ENCODE data around the gene FSTL5.

Gene FSTL5

GRCh38 chr4:161892951-161893350 is 270.8 kb downstream of the FSTL5 start:
- H3K36me3 ChIP-seq, result no peaks in the 10 kb centered on the region
- TF ChIP-seq CTCF (IDR thresholded peaks at IDR 0.05; ENCODE audit: low read depth, low read length), result no peak
- H3K27me3 ChIP-seq, result no peaks in the 10 kb centered on the region
- H3K4me1 ChIP-seq, result no peaks in the 10 kb centered on the region
- no peaks in the 10 kb centered on the region for H3K9me3 ChIP-seq
- H3K4me3 ChIP-seq (ENCODE audit: low read depth, low read length), result no peak overlapping the region
- DNase-seq, result no peak

GRCh38 chr4:161883157-161883556 is 280.6 kb downstream of the FSTL5 start:
- Histone ChIP-seq H3K27me3 (no peaks in the 10 kb centered on the region), H3K36me3 (no peaks in the 10 kb centered on the region), H3K9me3 (no peaks in the 10 kb centered on the region), H3K4me3 (ENCODE audit: low read depth, low read length) (no peak overlapping the region), H3K4me1 (no peaks in the 10 kb centered on the region)
- DNase-seq, result no peak
- TF ChIP-seq CTCF (IDR thresholded peaks at IDR 0.05; ENCODE audit: low read depth, low read length), result no peak

- no peaks in the 10 kb centered on the region for H3K4me1 ChIP-seq
- H3K9me3 ChIP-seq, result no peaks in the 10 kb centered on the region
- TF ChIP-seq CTCF (IDR thresholded peaks at IDR 0.05; ENCODE audit: low read depth, low read length), result no peak
- no peak for DNase-seq
- no peaks in the 10 kb centered on the region for H3K27me3 ChIP-seq
- H3K36me3 ChIP-seq, result no peaks in the 10 kb centered on the region
- no peak overlapping the region for H3K4me3 ChIP-seq (ENCODE audit: low read depth, low read length)
Observed at GRCh38 chr4:161881370-161881769, 282.4 kb downstream of the FSTL5 start.

GRCh38 chr4:161869511-161869910 is 294.3 kb downstream of the FSTL5 start:
- H3K27me3 ChIP-seq, result no peaks in the 10 kb centered on the region
- no peaks in the 10 kb centered on the region for H3K4me1 ChIP-seq
- H3K4me3 ChIP-seq (ENCODE audit: low read depth, low read length), result no peak overlapping the region
- no peaks in the 10 kb centered on the region for H3K36me3 ChIP-seq
- DNase-seq, result no peak
- TF ChIP-seq CTCF (IDR thresholded peaks at IDR 0.05; ENCODE audit: low read depth, low read length), result no peak
- H3K9me3 ChIP-seq, result no peaks in the 10 kb centered on the region

GRCh38 chr4:161856711-161857326 is 307.0 kb downstream of the FSTL5 start:
- H3K4me3 ChIP-seq (ENCODE audit: low read depth, low read length), result no peak overlapping the region
- no peaks in the 10 kb centered on the region for H3K4me1 ChIP-seq
- H3K27me3 ChIP-seq, result no peaks in the 10 kb centered on the region
- no peaks in the 10 kb centered on the region for H3K36me3 ChIP-seq
- TF ChIP-seq CTCF (IDR thresholded peaks at IDR 0.05; ENCODE audit: low read depth, low read length), result no peak
- no peaks in the 10 kb centered on the region for H3K9me3 ChIP-seq
- no peak for DNase-seq

GRCh38 chr4:161850631-161851030 is 313.2 kb downstream of the FSTL5 start:
- H3K4me1 ChIP-seq, result no peaks in the 10 kb centered on the region
- no peak overlapping the region for H3K4me3 ChIP-seq (ENCODE audit: low read depth, low read length)
- no peaks in the 10 kb centered on the region for H3K27me3 ChIP-seq
- TF ChIP-seq CTCF (IDR thresholded peaks at IDR 0.05; ENCODE audit: low read depth, low read length), result no peak
- peaks cover 4% of the 10 kb centered on the region for H3K9me3 ChIP-seq
- H3K36me3 ChIP-seq, result no peaks in the 10 kb centered on the region
- no peak for DNase-seq

All from BE2C (cell line).